Heart left ventricle (tissue), 16 donors: Measurements from ENCODE around the gene KIAA0408. TPM values are rescaled to one million over a fixed set of nuclear protein-coding genes. Genes with fewer than 3 reads are reported as not detected.

ENCODE experiments used
- ATAC-seq, 4 donors: fragments of 200-7000 bp; cut with Tn5 transposase; one replicate each; pipeline ENCODE4 v1.9.1; 2020 to 2022; ENCODE audit warnings: moderate library complexity in 4 of 4, mild to moderate bottlenecking in 3 of 4, moderate number of reproducible peaks in 1 of 4
- DNase-seq, 5 donors: peaks; one replicate each; pipeline ENCODE4 v3.0.0-alpha.2; 2020
- H3K27ac ChIP-seq, 12 donors: fragments of 200-600 bp; sonication (generic) in 4 of 12; one replicate each; pipeline versions ENCODE4 v1.5.0 to v1.8.0; 2016 to 2022; ENCODE audit warnings: mild to moderate bottlenecking in 2 of 12
- H3K27me3 ChIP-seq, 9 donors: fragments of 200-600 bp; sonication (generic) in 2 of 9; one replicate each; pipeline versions ENCODE4 v1.5.1 to v1.8.0; 2016 to 2022; ENCODE audit warnings: mild to moderate bottlenecking in 3 of 9
- H3K36me3 ChIP-seq, 9 donors: fragments of 200-600 bp; sonication (generic) in 2 of 9; one replicate each; pipeline versions ENCODE4 v1.5.0 to v1.8.0; 2018 to 2022; ENCODE audit warnings: mild to moderate bottlenecking in 2 of 9
- H3K4me1 ChIP-seq, 12 donors: fragments of 200-600 bp; sonication (generic) in 4 of 12; one replicate each; pipeline versions ENCODE4 v1.5.0 to v1.8.0; 2016 to 2022; ENCODE audit warnings: mild to moderate bottlenecking in 3 of 12
- H3K4me3 ChIP-seq, 12 donors: fragments of 200-600 bp; sonication (generic) in 4 of 12; one replicate each; pipeline versions ENCODE4 v1.5.0 to v1.8.0; 2017 to 2022; ENCODE audit warnings: mild to moderate bottlenecking in 9 of 12, moderate library complexity in 4 of 12
- H3K9me3 ChIP-seq, 12 donors: fragments of 200-600 bp; sonication (generic) in 4 of 12; one replicate each; pipeline versions ENCODE4 v1.5.0 to v1.8.0; 2016 to 2022; ENCODE audit warnings: mild to moderate bottlenecking in 1 of 12
- CTCF ChIP-seq, 12 donors: fragments of 200-600 bp; sonication (generic) in 4 of 12; IDR thresholded peaks; one replicate each; pipeline versions ENCODE4 v1.5.0 to v1.8.0; 2018 to 2022; ENCODE audit warnings: antibody characterized with exemption in 12 of 12, mild to moderate bottlenecking in 5 of 12
- POLR2A ChIP-seq, 2 donors: fragments of 450-650 bp; IDR thresholded peaks; one replicate each; pipeline ENCODE4 v1.6.1; 2017; ENCODE audit warnings: antibody characterized with exemption in 2 of 2, mild to moderate bottlenecking in 2 of 2, moderate library complexity in 2 of 2
- WGBS, 4 donors: extraction: QIAGEN DNeasy Blood & Tissue Kit in 2 of 4; methylation state at CpG; one replicate each; pipeline versions ENCODE4 v1.1.5 to v1.1.7; 2013 to 2018; 5-methylcytosine and 5-hydroxymethylcytosine counted together
- intact Hi-C, 10 donors: fragments of 100-400 bp; cut with DNase I; formaldehyde crosslinking; loops; one replicate each; pipeline versions ENCODE4 v1.11.1 to v1.14.2; 2022
- polyA plus RNA-seq, 2 donors: library from polyadenylated mRNA; stranded (reverse); fragments of 200-250 nt; gene quantifications; one replicate each; pipeline ENCODE4 v1.2.3, GENCODE V29; 2013
- total RNA-seq, 9 donors: library from RNA; depleted of rRNA in 2 of 9; stranded (reverse); fragments of >200 nt in 2 of 9; fragmentation: NEBNext Ultra II Directional in 3 of 9; extraction: Animal tissue kit (Norgen Biotek cat#: 25700) in 3 of 9; gene quantifications; one replicate each; pipeline versions ENCODE4 v1.1.0 to v1.2.4, GENCODE V29; 2016 to 2023
- donor health status: ischemic (EF 13 %, LVEDD 7.1; RV severe dilation, severe dysfunction).
- donor health status: healthy with polysubstance abuse.
- donor health status: DM: no; HTN: yes; CAD: no.
- donor health status: DM: no; HTN: no; CAD: no.
- donor health status: ischemic (EF 25% LVEDD 6.9; RV normal size, moderate dysfunction).
- donor health status: ischemic (EF 25% LVEDD 5.7; RV mildly dilated, moderate dysfunction).
- donor health status: healthy.
- donor health status: DM: yes; HTN: yes; CAD: no.
- donor health status: ischemic (EF 35%, LVEDD 5.7; RV mildly dilated, moderate dysfunction).
- donor health status: nonischemic (EF 11% LVEDD 7.7; RV severe dilation, severe dysfunction).
- donor health status: DM: yes; HTN: yes; CAD: no.
- donor health status: PGD.
- donor health status: ischemic (EF 29% LVEDD 5.4; RV normal size, mild dysfunction).
- donor health status: nonischemic (EF 23%, LVEDD 6.1; RV moderate dilation, normal function).

Gene KIAA0408
- total and polyA plus RNA-seq, 11 donors: 0.28 to 3.3 (median 1.1) TPM

GRCh38 chr6:127464881-127465459 lies 5.8 kb upstream of the KIAA0408 start:
- TF ChIP-seq POLR2A (IDR thresholded peaks at IDR 0.05): no peak
- peak; percentile 61 to 86 (median 74) for TF ChIP-seq CTCF (IDR thresholded peaks at IDR 0.05)
- peak; percentile 51 to 66 (median 62) for DNase-seq
- intact Hi-C loops: loop anchor here in 9 of 10 donors (2.0 to 10.0 kb wide), 8 partner anchors 70 to 180 kb away; no protein-coding TSS in a partner anchor
- Histone ChIP-seq H3K36me3 (no peaks in the 10 kb centered on the region), H3K27me3 (no peaks in the 10 kb centered on the region), H3K4me1 (peaks cover 0 to 3% (median 0%) of the 10 kb centered on the region in 12 donors), H3K9me3 (no peaks in the 10 kb centered on the region), H3K4me3 (no peak overlapping the region), H3K27ac (peak overlapping the region in 5 of 12 donors; percentile 3 to 65 (median 44))
- 33 to 39% (median 35%) methylated on average over 3 of the region's 3 CpGs for WGBS, 4 donors
- ATAC-seq: peak; percentile 44 to 94 (median 89)

GRCh38 chr6:127464161-127464880 lies 5.1 kb upstream of the KIAA0408 start:
- ATAC-seq: peak; percentile 59 to 89 (median 78)
- TF ChIP-seq POLR2A (IDR thresholded peaks at IDR 0.05) (no peak), CTCF (IDR thresholded peaks at IDR 0.05) (no peak)
- Histone ChIP-seq H3K4me1 (peaks cover 0 to 6% (median 0%) of the 10 kb centered on the region in 12 donors), H3K4me3 (no peak overlapping the region), H3K27ac (peak overlapping the region in 5 of 12 donors; percentile 3 to 65 (median 55)), H3K36me3 (no peaks in the 10 kb centered on the region), H3K9me3 (no peaks in the 10 kb centered on the region), H3K27me3 (no peaks in the 10 kb centered on the region)
- DNase-seq: peak in 1 of 5 donors; percentile 24
- WGBS, 4 donors: 33 to 45% (median 43%) methylated on average over 6 of the region's 6 CpGs
- intact Hi-C loops: loop anchor here in 4 of 10 donors (2.0 to 10.0 kb wide), 5 partner anchors 70 to 180 kb away; no protein-coding TSS in a partner anchor

GRCh38 chr6:127463056-127463455 lies 3.9 kb upstream of the KIAA0408 start:
- peak overlapping the region in 1 of 12 donors; percentile 65 for H3K27ac ChIP-seq

More at GRCh38 chr6:127463056-127463455, 3.9 kb upstream of the KIAA0408 start:
- H3K4me3 ChIP-seq: no peak overlapping the region
- 77 to 81% (median 80%) methylated on average over 5 of the region's 5 CpGs for WGBS, 4 donors
- peaks cover 0 to 9% (median 0%) of the 10 kb centered on the region in 12 donors for H3K4me1 ChIP-seq
- TF ChIP-seq CTCF (IDR thresholded peaks at IDR 0.05): no peak
- TF ChIP-seq POLR2A (IDR thresholded peaks at IDR 0.05): no peak
- intact Hi-C loops: loop anchor here in 3 of 10 donors (10.0 kb wide), 4 partner anchors 72 to 182 kb away; no protein-coding TSS in a partner anchor
- H3K9me3 ChIP-seq: no peaks in the 10 kb centered on the region
- no peaks in the 10 kb centered on the region for H3K36me3 ChIP-seq
- DNase-seq (no peak), ATAC-seq (no peak)
- no peaks in the 10 kb centered on the region for H3K27me3 ChIP-seq
